Measurements from ENCODE around the gene GSG1. TPM values are rescaled to one million over a fixed set of nuclear protein-coding genes. Genes with fewer than 3 reads are reported as not detected.

The GSG1 gene
- total and polyA plus RNA-seq, 8 donors, result 0.75 to 11.5 (median 2.6) TPM

GRCh38 chr12:13093848-13094220 is 9.6 kb downstream of the GSG1 start:
- Histone ChIP-seq H3K27me3 (no peaks in the 10 kb centered on the region), H3K4me1 (peaks cover 0 to 13% (median 0%) of the 10 kb centered on the region in 3 donors), H3K4me3 (no peak overlapping the region), H3K27ac (peak overlapping the region in 1 of 4 donors; percentile 13), H3K36me3 (no peaks in the 10 kb centered on the region), H3K9me3 (no peaks in the 10 kb centered on the region)
- DNase-seq (no peak), FAIRE-seq (no peak), ATAC-seq (peak in 2 of 4 donors; percentile 25 to 27)
- intact Hi-C loops (cut with DNase I), result no loop called here
- no peak for TF ChIP-seq CTCF (IDR thresholded peaks at IDR 0.05)
- WGBS, 2 donors, result 40 to 44% methylated on average over 2 of the region's 2 CpGs

- 56 to 62% methylated on average over 7 of the region's 7 CpGs for WGBS, 2 donors
These were observed 10.1 kb downstream of the GSG1 start for GRCh38 chr12:13093191-13093847.

DNA sequence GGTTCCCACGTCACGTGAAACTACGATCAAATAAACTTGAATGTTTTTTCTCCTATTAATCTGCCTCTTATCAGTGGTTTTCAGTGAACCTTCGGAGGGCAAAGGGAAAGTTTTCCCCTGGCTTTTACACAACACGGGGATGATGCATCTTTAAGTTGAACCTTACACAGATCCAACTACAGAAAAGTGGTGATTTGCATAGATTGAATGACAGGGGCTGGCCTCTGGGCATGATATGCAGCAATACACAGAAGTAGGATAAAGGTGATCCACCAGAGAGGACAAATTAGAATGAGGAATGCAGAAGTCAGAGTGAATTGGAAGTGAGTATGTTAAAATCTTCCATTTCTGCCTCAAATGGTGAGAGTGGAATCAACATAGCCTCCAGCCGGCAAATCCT is 11.6 kb downstream of the GSG1 start:
- Histone ChIP-seq H3K4me1 (peaks cover 0 to 8% (median 0%) of the 10 kb centered on the region in 3 donors), H3K9me3 (no peaks in the 10 kb centered on the region), H3K27ac (no peak overlapping the region), H3K27me3 (no peaks in the 10 kb centered on the region), H3K4me3 (no peak overlapping the region), H3K36me3 (no peaks in the 10 kb centered on the region)
- ATAC-seq, result no peak
- no peak for FAIRE-seq
- DNase-seq, result no peak
- no peak for TF ChIP-seq CTCF (IDR thresholded peaks at IDR 0.05)
- intact Hi-C loops (cut with DNase I), result no loop called here
- WGBS, 2 donors, result 61 to 70% methylated on average over 6 of the region's 6 CpGs

More at GRCh38 chr12:13093191-13093847, 10.1 kb downstream of the GSG1 start:
- Histone ChIP-seq H3K4me1 (peaks cover 0 to 13% (median 0%) of the 10 kb centered on the region in 3 donors), H3K4me3 (no peak overlapping the region), H3K36me3 (no peaks in the 10 kb centered on the region), H3K27me3 (no peaks in the 10 kb centered on the region), H3K27ac (peak overlapping the region in 1 of 4 donors; percentile 13), H3K9me3 (no peaks in the 10 kb centered on the region)
- intact Hi-C loops (cut with DNase I), result no loop called here
- DNase-seq, result no peak
- ATAC-seq, result no peak
- FAIRE-seq, result no peak
- no peak for TF ChIP-seq CTCF (IDR thresholded peaks at IDR 0.05)

GRCh38 chr12:13090054-13090453 is 13.4 kb downstream of the GSG1 start:
- DNase-seq (no peak), ATAC-seq (no peak), FAIRE-seq (no peak)
- no peaks in the 10 kb centered on the region for H3K9me3 ChIP-seq
- H3K4me1 ChIP-seq, result peaks cover 0 to 4% (median 0%) of the 10 kb centered on the region in 3 donors
- no peak overlapping the region for H3K4me3 ChIP-seq
- H3K27ac ChIP-seq, result no peak overlapping the region
- TF ChIP-seq CTCF (IDR thresholded peaks at IDR 0.05), result no peak
- intact Hi-C loops (cut with DNase I), result no loop called here
- H3K27me3 ChIP-seq, result no peaks in the 10 kb centered on the region
- 87 to 93% methylated on average over 4 of the region's 4 CpGs for WGBS, 2 donors
- no peaks in the 10 kb centered on the region for H3K36me3 ChIP-seq

- intact Hi-C loops (cut with DNase I), result no loop called here
- FAIRE-seq, result no peak
These were observed 15.0 kb downstream of the GSG1 start for GRCh38 chr12:13088496-13088895.

More at GRCh38 chr12:13088496-13088895, 15.0 kb downstream of the GSG1 start:
- DNase-seq (no peak), ATAC-seq (no peak)
- Histone ChIP-seq H3K9me3 (no peaks in the 10 kb centered on the region), H3K4me3 (no peak overlapping the region), H3K36me3 (no peaks in the 10 kb centered on the region), H3K4me1 (no peaks in the 10 kb centered on the region), H3K27me3 (no peaks in the 10 kb centered on the region), H3K27ac (no peak overlapping the region)
- 85% methylated on average over 4 of the region's 4 CpGs for WGBS, 2 donors
- no peak for TF ChIP-seq CTCF (IDR thresholded peaks at IDR 0.05)
